GM12878 (cell line): ENCODE data around the gene EEF2. TPM values are rescaled to one million over a fixed set of nuclear protein-coding genes. Genes with fewer than 3 reads are reported as not detected.

Source experiments
- CHD1 ChIP-seq: IDR thresholded peaks from 2 replicates; pipeline ENCODE4 v1.6.1; 2012; ENCODE audit warnings: low read depth, low read length, improper control_type of control experiment
- CREB1 ChIP-seq: IDR thresholded peaks from 2 replicates; pipeline ENCODE4 v1.6.1; 2012; ENCODE audit warnings: low read depth, mild to moderate bottlenecking, inconsistent platforms
- ETV6 ChIP-seq, 2 experiments: fragments of 450-650 bp in 1 of 2; IDR thresholded peaks in 1 of 2; conservative IDR thresholded peaks in 1 of 2; 2 replicates each; pipeline ENCODE4 v1.6.1; 2014; ENCODE audit warnings: antibody characterized with exemption in 1 of 2, borderline replicate concordance in 1 of 2, low read depth in 1 of 2, mild to moderate bottlenecking in 1 of 2, moderate library complexity in 1 of 2
- FOXK2 ChIP-seq: fragments of 450-650 bp; IDR thresholded peaks from 2 replicates; pipeline ENCODE4 v1.6.1; 2017; ENCODE audit warnings: mild to moderate bottlenecking, moderate library complexity
- IKZF1 ChIP-seq: fragments of 450-650 bp; conservative IDR thresholded peaks from 2 replicates; pipeline ENCODE4 v1.6.1; 2017; ENCODE audit warnings: antibody characterized with exemption, mild to moderate bottlenecking
- IKZF2 ChIP-seq, 2 experiments: fragments of 450-650 bp; IDR thresholded peaks; 2 replicates each; pipeline ENCODE4 v1.6.1; 2017; ENCODE audit warnings: mild to moderate bottlenecking in 2 of 2, moderate library complexity in 2 of 2
- IRF3 ChIP-seq: fragments of 450-650 bp; IDR thresholded peaks from 2 replicates; pipeline ENCODE4 v1.6.1; 2014; ENCODE audit warnings: mild to moderate bottlenecking
- NFXL1 ChIP-seq: fragments of 450-650 bp; IDR thresholded peaks from 2 replicates; pipeline ENCODE4 v1.6.1; 2017; ENCODE audit warnings: antibody characterized with exemption, mild to moderate bottlenecking, borderline replicate concordance
- PAX8 ChIP-seq: fragments of 450-650 bp; IDR thresholded peaks from 2 replicates; pipeline ENCODE4 v1.6.1; 2017; ENCODE audit warnings: mild to moderate bottlenecking, moderate library complexity
- REST ChIP-seq: IDR thresholded peaks from 2 replicates; pipeline ENCODE4 v1.6.1; 2012; ENCODE audit warnings: mild to moderate bottlenecking, low read depth, low read length
- ZNF687 ChIP-seq: fragments of 450-650 bp; IDR thresholded peaks from 2 replicates; pipeline ENCODE4 v1.6.1; 2017; ENCODE audit warnings: mild to moderate bottlenecking, moderate library complexity
- polyA plus RNA-seq, 11 experiments: library from polyadenylated mRNA; depleted of rRNA in 4 of 11; unstranded in 6 of 11; stranded (reverse) in 5 of 11; fragments of >200 nt; fragmentation: Nextera tagmentation in 4 of 11; fragmentation: Illumina TruSeq in 1 of 11; extraction: Ambion mirVana in 4 of 11; extraction: Trizol in 1 of 11; gene quantifications; 1 replicate in 1 of 11; 2 replicates in 10 of 11; pipeline versions ENCODE4 v1.2.1 to v1.2.3, GENCODE V29; 2011 to 2016; ENCODE audit warnings: inconsistent platforms in 2 of 11, missing spikeins in 2 of 11, low read depth in 1 of 11
- total RNA-seq, 4 experiments: library from RNA; depleted of rRNA in 3 of 4; stranded (reverse); fragments of >200 nt in 3 of 4; fragmentation: Illumina TruSeq in 1 of 4; extraction: Trizol in 1 of 4; gene quantifications; 2 replicates each; pipeline versions ENCODE4 v1.2.1 to v1.2.3, GENCODE V29; 2013 to 2021

Gene EEF2
- total and polyA plus RNA-seq, 10 of the 15 experiments (the other 5 are each of a cell fraction or from before 2014, with no cell fraction given) = 280 to 3,491 (median 1,305) TPM

GRCh38 chr19:4019578-4019977 lies 34.3 kb upstream of the EEF2 start (continued):
- no peak for TF ChIP-seq ZNF687
- no peak for TF ChIP-seq IKZF1
- TF ChIP-seq ETV6 (conservative IDR thresholded peaks at IDR 0.05 in 1 of 2, IDR thresholded peaks at IDR 0.05 in 1 of 2; ENCODE audit: borderline replicate concordance in 1 of 2, low read depth in 1 of 2) = no peak
- no peak for TF ChIP-seq FOXK2
- TF ChIP-seq PAX8 = no peak
- TF ChIP-seq CREB1 = no peak
- no peak for TF ChIP-seq REST
- no peak for TF ChIP-seq CHD1
- TF ChIP-seq IKZF2 (IDR thresholded peaks at IDR 0.05) = no peak
- TF ChIP-seq IRF3 = no peak
- no peak for TF ChIP-seq NFXL1
